H1 (cell line): ENCODE results near the gene HSD17B3. TPM values are rescaled to one million over a fixed set of nuclear protein-coding genes. Genes with fewer than 3 reads are reported as not detected.
"Not testable (repeated sequence)": the region's sequence is repeated elsewhere in the genome, so short reads cannot be mapped to it uniquely, and the experiment has no call there.

ENCODE experiments used
- CTCF ChIA-PET: fragments of 300-600 bp; sonication (Branson Sonifier 250); formaldehyde crosslinking; loops from one replicate; lab custom pipeline; 2021; ENCODE audit not compliant: partially characterized antibody; lab: Charles Lee
- POLR2A ChIA-PET: fragments of 300-600 bp; sonication (Branson Sonifier 250); formaldehyde crosslinking; loops from one replicate; lab custom pipeline; 2021; ENCODE audit warnings: inconsistent platforms; ENCODE audit not compliant: partially characterized antibody; lab: Charles Lee
- DNase-seq, 2 experiments: peaks; one replicate each; pipeline versions ENCODE4 v3.0.0 to v3.0.0-alpha.2; 2010 to 2022; ENCODE audit warnings: low spot score in 2 of 2, low read depth in 1 of 2, mixed read lengths in 1 of 2
- FAIRE-seq: peaks from 2 replicates; lab custom pipeline; 2011; peaks lifted over from hg19 to GRCh38; lab: Jason Lieb, UNC
- H2AFZ ChIP-seq: 2 replicates; pipeline ENCODE4 v1.8.1; 2012; ENCODE audit warnings: low read length, inconsistent platforms
- H2AK5ac ChIP-seq: 2 replicates; pipeline ENCODE4 v1.6.1; 2013; ENCODE audit warnings: low read depth, low read length
- H2BK120ac ChIP-seq: replicated peaks from 2 replicates; pipeline ENCODE3; 2013; ENCODE audit warnings: low read depth, low read length, inconsistent platforms
- H2BK12ac ChIP-seq: 2 replicates; pipeline ENCODE4 v1.6.1; 2013; ENCODE audit warnings: low read depth, low read length
- H2BK15ac ChIP-seq: 2 replicates; pipeline ENCODE4 v1.6.1; 2013; ENCODE audit warnings: low read length
- H2BK20ac ChIP-seq: 2 replicates; pipeline ENCODE4 v1.6.1; 2013; ENCODE audit warnings: low read length
- H2BK5ac ChIP-seq: 2 replicates; pipeline ENCODE4 v1.6.1; 2013; ENCODE audit warnings: low read depth, low read length
- H3K14ac ChIP-seq: 2 replicates; pipeline ENCODE4 v1.6.1; 2013; ENCODE audit warnings: inconsistent platforms; ENCODE audit not compliant: insufficient read length
- H3K18ac ChIP-seq: 2 replicates; pipeline ENCODE4 v1.6.1; 2013; ENCODE audit warnings: low read length; ENCODE audit errors: extremely low read depth
- H3K23ac ChIP-seq: 2 replicates; pipeline ENCODE4 v1.6.1; 2013; ENCODE audit warnings: inconsistent platforms; ENCODE audit not compliant: insufficient read length
- H3K23me2 ChIP-seq: 2 replicates; pipeline ENCODE4 v1.6.1; 2013; ENCODE audit warnings: low read depth, low read length
- H3K27ac ChIP-seq: 2 replicates; pipeline ENCODE4 v1.6.1; 2011; ENCODE audit warnings: low read depth, low read length, inconsistent platforms
- H3K27me3 ChIP-seq, 4 experiments: replicated peaks in 1 of 4; 1 replicate in 1 of 4; 2 replicates in 3 of 4; pipeline versions ENCODE4 v1.6.1 to v1.8.1; 2011 to 2013; ENCODE audit warnings: low read length in 3 of 4, mild to moderate bottlenecking in 3 of 4, inconsistent platforms in 2 of 4, mixed read lengths in 2 of 4, moderate library complexity in 1 of 4; ENCODE audit not compliant: control insufficient read depth in 3 of 4, insufficient read depth in 3 of 4; ENCODE audit errors: extremely low read depth in 1 of 4
- H3K36me3 ChIP-seq, 4 experiments: 2 replicates each; pipeline versions ENCODE4 v1.6.1 to v1.8.1; 2011 to 2013; ENCODE audit warnings: mild to moderate bottlenecking in 4 of 4, low read length in 3 of 4, moderate library complexity in 2 of 4, control low read depth in 1 of 4, inconsistent platforms in 1 of 4; ENCODE audit not compliant: insufficient read depth in 4 of 4, control insufficient read depth in 2 of 4
- H3K4ac ChIP-seq: replicated peaks from 2 replicates; pipeline ENCODE3; 2013; ENCODE audit warnings: low read length, low read depth, mixed read lengths, inconsistent platforms; ENCODE audit not compliant: insufficient read length
- H3K4me1 ChIP-seq, 4 experiments: replicated peaks in 1 of 4; 1 replicate in 1 of 4; 2 replicates in 3 of 4; pipeline versions ENCODE4 v1.6.1 to v1.8.1; 2011 to 2013; ENCODE audit warnings: low read length in 3 of 4, inconsistent platforms in 2 of 4, mixed read lengths in 1 of 4; ENCODE audit not compliant: insufficient read depth in 4 of 4, control insufficient read depth in 3 of 4
- H3K4me2 ChIP-seq, 2 experiments: 2 replicates each; pipeline versions ENCODE4 v1.6.1 to v1.8.1; 2011 to 2013; ENCODE audit warnings: low read depth in 2 of 2, low read length in 2 of 2, control low read depth in 1 of 2, inconsistent platforms in 1 of 2, mild to moderate bottlenecking in 1 of 2; ENCODE audit not compliant: insufficient read depth in 1 of 2
- H3K4me3 ChIP-seq, 4 experiments: fragments of 200-600, 300-600 bp in 1 of 4; sonication (generic), shearing (Covaris generic), sonication (Bioruptor Twin) in 1 of 4; 2 replicates each; pipeline versions ENCODE4 v1.5.1 to v1.8.1; 2011 to 2016; ENCODE audit warnings: low read length in 4 of 4, low read depth in 3 of 4, control low read depth in 2 of 4, inconsistent platforms in 2 of 4, mild to moderate bottlenecking in 2 of 4, mixed read lengths in 1 of 4, moderate library complexity in 1 of 4; ENCODE audit not compliant: insufficient read depth in 2 of 4; ENCODE audit errors: extremely low read depth in 1 of 4
- H3K56ac ChIP-seq: replicated peaks from 2 replicates; pipeline ENCODE3; 2013; ENCODE audit warnings: low read depth, mild to moderate bottlenecking, mixed read lengths, low read length, inconsistent platforms; ENCODE audit not compliant: insufficient read length
- H3K79me1 ChIP-seq: 2 replicates; pipeline ENCODE4 v1.6.1; 2013; ENCODE audit warnings: low read depth, low read length, control low read depth
- H3K79me2 ChIP-seq, 2 experiments: 2 replicates each; pipeline versions ENCODE4 v1.6.1 to v1.8.1; 2012 to 2013; ENCODE audit warnings: low read length in 2 of 2, mild to moderate bottlenecking in 2 of 2, inconsistent platforms in 1 of 2; ENCODE audit not compliant: insufficient read depth in 2 of 2, control insufficient read depth in 1 of 2
- H3K9ac ChIP-seq, 4 experiments: replicated peaks in 1 of 4; 1 replicate in 1 of 4; 2 replicates in 3 of 4; pipeline versions ENCODE4 v1.6.1 to v1.8.1; 2011 to 2013; ENCODE audit warnings: low read depth in 3 of 4, low read length in 3 of 4, control low read depth in 2 of 4, mild to moderate bottlenecking in 2 of 4, moderate library complexity in 2 of 4, inconsistent platforms in 1 of 4; ENCODE audit errors: extremely low read depth in 1 of 4
- H3K9me3 ChIP-seq, 2 experiments: 2 replicates each; pipeline versions ENCODE4 v1.6.1 to v1.8.1; 2012 to 2013; ENCODE audit warnings: mild to moderate bottlenecking in 2 of 2, moderate library complexity in 2 of 2, control low read depth in 1 of 2, inconsistent platforms in 1 of 2, low read depth in 1 of 2, low read length in 1 of 2, mixed read lengths in 1 of 2; ENCODE audit not compliant: insufficient read depth in 2 of 2
- H4K20me1 ChIP-seq, 2 experiments: replicated peaks in 1 of 2; 2 replicates each; pipeline versions ENCODE3 to v1.8.1; 2011 to 2013; ENCODE audit warnings: inconsistent platforms in 2 of 2, low read length in 2 of 2, mild to moderate bottlenecking in 1 of 2; ENCODE audit not compliant: insufficient read depth in 2 of 2, control insufficient read depth in 1 of 2
- H4K5ac ChIP-seq: 2 replicates; pipeline ENCODE4 v1.6.1; 2013; ENCODE audit warnings: low read length, low read depth, mixed read lengths, inconsistent platforms; ENCODE audit not compliant: insufficient read length
- H4K8ac ChIP-seq: 2 replicates; pipeline ENCODE4 v1.8.0; 2013; ENCODE audit warnings: mild to moderate bottlenecking, moderate library complexity, low read length, inconsistent platforms; ENCODE audit not compliant: insufficient read depth; ENCODE audit errors: extremely low read depth
- H4K91ac ChIP-seq: replicated peaks from 2 replicates; pipeline ENCODE3; 2013; ENCODE audit warnings: low read length, mixed read lengths, inconsistent platforms; ENCODE audit not compliant: insufficient read length
- WGBS, 2 experiments: shearing (Covaris generic) in 1 of 2; methylation state at CpG; one replicate each; pipeline versions ENCODE4 v1.1.6 to v1.1.7; 2013 to 2015; ENCODE audit warnings: low lambda C conversion rate in 2 of 2, mixed read lengths in 2 of 2, inconsistent platforms in 1 of 2, low coverage in 1 of 2, missing lambda C conversion rate in 1 of 2; ENCODE audit not compliant: insufficient replicate concordance in 2 of 2, insufficient coverage in 1 of 2, insufficient read length in 1 of 2; ENCODE audit errors: extremely low coverage in 1 of 2, missing lambda C conversion rate in 1 of 2; 5-methylcytosine and 5-hydroxymethylcytosine counted together
- polyA plus RNA-seq, 7 experiments: library from polyadenylated mRNA; depleted of rRNA in 3 of 7; stranded (reverse) in 5 of 7; unstranded in 2 of 7; fragments of >200 nt in 5 of 7; fragments of 200-250 nt in 2 of 7; gene quantifications; 1 replicate in 5 of 7; 2 replicates in 1 of 7; 4 replicates in 1 of 7; pipeline versions ENCODE4 v1.2.1 to v1.2.3, GENCODE V29; 2011 to 2013; ENCODE audit warnings: missing spikeins in 2 of 7, mixed read lengths in 2 of 7
- total RNA-seq: library from RNA; stranded (reverse); fragmentation: NEBNext Ultra II Directional; extraction: Animal tissue kit (Norgen Biotek cat#: 25700); gene quantifications from 2 replicates; pipeline ENCODE4 v1.2.1, GENCODE V29; 2021

The HSD17B3 gene
- total and polyA plus RNA-seq, 2 of the 8 experiments (the other 6 are each of a cell fraction or from before 2014, with no cell fraction given) = not detected

GRCh38 chr9:96322736-96323135 lies 20.8 kb upstream of the HSD17B3 start:
- H4K8ac ChIP-seq, POLR2A ChIA-PET, H3K27me3 ChIP-seq, H3K79me1 ChIP-seq, H3K23ac ChIP-seq, FAIRE-seq, H2BK5ac ChIP-seq, H3K23me2 ChIP-seq, H2BK15ac ChIP-seq, H2AK5ac ChIP-seq, H4K20me1 ChIP-seq, H2BK20ac ChIP-seq, H3K4ac ChIP-seq, H3K56ac ChIP-seq, H3K4me3 ChIP-seq, H3K4me1 ChIP-seq, H3K18ac ChIP-seq, CTCF ChIA-PET, H3K79me2 ChIP-seq, H3K27ac ChIP-seq, H3K9ac ChIP-seq, H3K9me3 ChIP-seq, H4K5ac ChIP-seq, H2BK120ac ChIP-seq, H3K14ac ChIP-seq, H3K36me3 ChIP-seq, H2AFZ ChIP-seq, H4K91ac ChIP-seq, DNase-seq, H2BK12ac ChIP-seq, H3K4me2 ChIP-seq: not testable (repeated sequence)
- whole genome bisulfite sequencing, 2 experiments = 79% methylated on average over 5 of the region's 5 CpGs; no CpG with 5 or more reads in 1 of the 2 experiments
